GM12872 (cell line): ENCODE measurements around the gene FADS3.

Experiments
- TF ChIP-seq, protein P1 (sequence below): IDR thresholded peaks from 3 replicates; pipeline ENCODE4 v1.5.1; 2011; ENCODE audit warnings: low read depth, mild to moderate bottlenecking, low read length, moderate library complexity; ENCODE audit not compliant: insufficient read depth

FADS3 gene

DNA sequence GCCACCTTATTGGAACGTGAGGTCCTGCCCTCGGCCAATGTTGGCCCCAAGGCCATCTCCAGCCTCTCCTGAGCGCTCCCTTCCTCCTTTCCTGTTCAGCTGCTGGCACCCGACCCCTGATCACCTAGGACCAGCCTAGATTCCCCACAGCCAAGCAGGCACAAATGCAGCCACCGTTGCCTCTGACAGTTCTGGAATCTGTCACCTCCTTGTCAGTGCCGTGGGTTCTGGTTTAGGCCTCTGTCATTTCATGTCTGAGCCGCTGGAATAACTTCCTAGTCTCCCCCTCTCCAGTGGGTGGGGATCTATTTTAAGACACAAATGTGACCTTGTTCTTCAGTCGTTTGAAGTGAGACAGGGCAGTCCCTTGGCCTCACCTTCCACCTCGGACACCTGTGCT lies 29.7 kb downstream of the FADS3 start:
- TF ChIP-seq, protein P1, sequence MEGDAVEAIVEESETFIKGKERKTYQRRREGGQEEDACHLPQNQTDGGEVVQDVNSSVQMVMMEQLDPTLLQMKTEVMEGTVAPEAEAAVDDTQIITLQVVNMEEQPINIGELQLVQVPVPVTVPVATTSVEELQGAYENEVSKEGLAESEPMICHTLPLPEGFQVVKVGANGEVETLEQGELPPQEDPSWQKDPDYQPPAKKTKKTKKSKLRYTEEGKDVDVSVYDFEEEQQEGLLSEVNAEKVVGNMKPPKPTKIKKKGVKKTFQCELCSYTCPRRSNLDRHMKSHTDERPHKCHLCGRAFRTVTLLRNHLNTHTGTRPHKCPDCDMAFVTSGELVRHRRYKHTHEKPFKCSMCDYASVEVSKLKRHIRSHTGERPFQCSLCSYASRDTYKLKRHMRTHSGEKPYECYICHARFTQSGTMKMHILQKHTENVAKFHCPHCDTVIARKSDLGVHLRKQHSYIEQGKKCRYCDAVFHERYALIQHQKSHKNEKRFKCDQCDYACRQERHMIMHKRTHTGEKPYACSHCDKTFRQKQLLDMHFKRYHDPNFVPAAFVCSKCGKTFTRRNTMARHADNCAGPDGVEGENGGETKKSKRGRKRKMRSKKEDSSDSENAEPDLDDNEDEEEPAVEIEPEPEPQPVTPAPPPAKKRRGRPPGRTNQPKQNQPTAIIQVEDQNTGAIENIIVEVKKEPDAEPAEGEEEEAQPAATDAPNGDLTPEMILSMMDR = no peak

DNA sequence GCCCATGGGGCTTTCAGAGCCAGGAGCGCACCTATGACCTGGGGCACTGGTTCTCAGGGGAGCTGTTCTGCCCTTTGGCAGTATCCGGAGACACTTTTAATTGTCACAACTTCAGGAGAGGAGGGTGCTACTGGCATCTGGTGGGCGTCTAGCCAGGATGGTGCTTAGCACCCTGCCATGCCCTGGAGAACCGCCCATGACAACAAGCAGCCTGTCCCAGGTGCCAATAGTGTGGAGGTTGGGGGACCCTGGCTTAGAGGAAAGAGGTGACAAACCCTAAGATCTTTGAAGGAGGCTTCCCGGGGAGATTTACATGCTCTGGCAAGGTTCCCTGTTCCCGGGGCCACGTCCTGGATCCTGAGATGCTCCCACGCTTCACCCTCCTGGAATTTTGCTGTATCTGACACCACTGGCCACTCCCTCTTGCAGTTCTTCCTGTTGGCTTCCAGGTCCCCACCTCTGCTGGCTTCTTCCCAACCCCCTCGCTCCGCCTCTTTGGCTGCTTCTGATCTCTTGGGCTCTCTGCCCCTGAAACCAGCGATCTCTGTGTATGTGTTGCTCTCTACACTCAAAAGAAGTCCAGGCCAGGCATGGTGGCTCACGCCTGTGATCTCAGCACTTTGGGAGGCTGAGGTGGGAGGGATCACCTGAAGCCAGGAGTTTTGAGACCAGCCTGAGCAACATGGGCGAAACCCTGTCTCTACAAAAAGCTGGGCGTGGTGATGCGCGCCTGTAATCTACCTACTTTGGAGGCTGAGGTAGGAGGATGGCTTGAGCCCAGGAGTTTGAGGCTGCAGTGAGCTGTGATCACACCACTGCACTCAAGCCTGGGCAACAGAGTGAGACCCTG lies 31.1 kb downstream of the FADS3 start:
- TF ChIP-seq, protein P1 = no peak

DNA sequence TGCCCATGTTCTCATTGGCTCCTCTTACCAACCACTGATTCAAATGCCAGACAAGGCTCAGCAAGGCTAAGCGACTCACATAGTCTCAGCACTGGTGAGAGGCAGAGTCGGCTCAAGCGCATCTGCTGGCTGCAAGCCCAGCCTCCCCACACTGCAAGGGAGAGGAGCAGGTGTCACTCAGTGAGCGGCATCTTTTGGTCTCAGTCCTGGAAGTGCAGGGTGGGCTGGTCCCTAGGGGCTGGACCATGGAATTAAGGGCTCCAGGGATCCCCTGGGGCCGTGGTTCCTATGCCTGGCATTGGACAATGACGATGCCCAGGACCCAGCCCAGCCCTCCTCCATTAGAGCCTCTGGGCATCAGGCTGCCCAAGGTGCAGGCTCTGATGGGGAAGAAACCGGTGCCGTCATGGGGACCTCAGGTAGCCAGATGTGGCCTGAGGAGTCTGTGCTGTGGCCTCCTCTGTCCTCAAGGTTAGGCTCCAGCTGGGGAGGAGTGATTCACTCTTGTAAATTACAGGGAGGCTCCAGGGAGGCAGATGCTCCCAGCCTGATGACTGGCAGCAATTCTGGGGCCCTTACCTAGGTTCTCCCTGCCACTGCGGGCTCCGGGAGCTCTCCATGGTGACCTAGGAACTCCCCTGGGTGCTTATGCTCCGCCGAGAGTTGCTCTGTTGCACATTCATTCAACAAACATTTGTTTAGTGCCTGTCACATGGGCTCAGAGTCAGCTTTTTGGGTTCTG lies 35.2 kb downstream of the FADS3 start:
- TF ChIP-seq, protein P1 = no peak

DNA sequence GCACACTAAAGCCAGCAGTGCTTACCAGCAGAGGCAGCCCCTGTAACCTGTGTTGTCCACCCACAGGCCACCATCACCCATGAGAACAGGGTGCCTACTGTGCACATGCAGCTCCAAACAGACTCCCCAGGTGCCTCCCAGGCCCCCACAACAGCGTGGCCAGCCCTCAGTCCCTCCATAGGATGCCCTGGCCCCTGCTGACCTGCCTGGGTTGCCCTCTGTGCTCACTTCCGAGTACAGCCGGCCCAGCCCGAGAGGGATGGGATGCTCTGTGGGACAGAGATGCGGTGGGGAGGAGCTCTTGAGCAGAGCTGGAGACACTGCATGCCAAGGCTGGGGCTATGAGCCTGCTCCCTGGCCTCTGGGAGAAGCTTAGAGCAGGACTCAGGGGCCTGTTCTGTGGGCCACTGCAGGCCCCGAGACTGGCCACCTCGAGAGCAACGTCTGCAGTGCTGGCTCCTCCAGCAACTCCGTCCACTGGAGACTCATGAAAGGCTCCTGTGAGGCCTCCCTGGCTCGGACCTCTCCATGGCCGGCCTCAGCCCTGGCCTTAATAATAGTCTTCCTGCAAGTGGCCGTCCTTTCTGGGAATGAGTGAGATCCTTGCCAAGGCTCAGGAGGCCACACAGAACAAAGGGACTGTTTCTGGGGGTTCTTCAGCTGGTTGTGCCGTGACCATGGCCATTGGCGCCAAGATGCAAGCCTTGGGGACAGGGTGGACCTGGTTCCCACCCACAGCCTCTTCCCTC lies 36.2 kb downstream of the FADS3 start:
- TF ChIP-seq, protein P1 = no peak

DNA sequence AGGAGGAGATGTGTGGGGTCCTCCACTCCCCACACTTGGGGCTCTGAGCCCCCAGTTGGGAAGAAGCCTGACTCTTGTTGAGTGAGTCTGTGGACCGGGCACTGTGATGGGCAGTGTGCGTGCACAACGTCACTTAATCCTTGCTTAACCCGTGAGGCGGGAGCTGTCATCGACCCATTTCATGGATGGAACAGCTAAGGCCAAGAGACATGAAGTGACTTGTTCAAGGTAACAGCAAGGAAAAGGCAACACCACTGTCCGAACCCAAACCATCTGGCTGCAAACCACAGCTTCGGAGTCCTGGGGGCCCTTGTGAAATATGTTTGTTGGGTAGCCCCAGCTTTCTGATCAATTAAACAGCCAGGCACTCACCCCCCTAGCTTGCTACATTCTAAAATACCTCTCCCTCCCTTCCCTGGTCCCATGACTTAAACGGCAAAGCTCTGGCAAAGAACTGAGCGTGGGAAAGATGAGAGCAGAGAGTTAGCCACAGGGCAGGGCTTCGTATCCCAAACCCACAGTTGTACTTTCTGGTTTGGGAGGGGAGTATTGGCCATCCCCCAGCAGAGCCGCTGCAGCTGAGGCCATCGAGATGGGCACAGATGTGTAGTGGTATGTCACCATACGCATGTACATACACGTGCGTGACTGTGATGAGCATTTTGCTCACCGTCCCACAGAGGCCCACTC lies 37.0 kb downstream of the FADS3 start:
- TF ChIP-seq, protein P1 = no peak

DNA sequence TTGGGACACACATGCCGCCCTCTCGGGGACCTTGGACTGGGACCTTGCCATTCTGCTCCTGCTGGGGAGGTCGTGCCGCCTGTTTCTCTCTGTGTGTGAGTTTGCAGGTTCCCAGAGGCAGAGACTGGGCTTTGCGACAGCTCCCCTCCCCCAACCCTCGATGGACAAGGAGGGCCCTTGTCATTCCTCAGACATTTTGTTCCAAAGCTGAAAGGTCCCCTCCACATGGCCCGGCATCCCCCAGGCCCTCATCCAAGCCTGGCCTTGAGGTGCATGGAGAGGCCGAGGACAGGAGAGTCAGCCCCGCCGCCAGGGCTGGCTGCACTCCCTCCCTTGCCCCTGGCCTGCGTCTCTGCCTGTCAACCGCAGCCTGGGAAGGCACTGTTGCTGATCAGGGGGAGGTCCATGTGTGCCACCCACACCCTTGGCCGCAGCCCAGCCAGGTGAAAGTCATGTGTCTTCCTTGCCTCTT lies 37.6 kb downstream of the FADS3 start:
- TF ChIP-seq, protein P1 = no peak
